Choroid plexus epithelial cell (primary cell): ENCODE data around the gene TIMP4.

Experiments used
- DNase-seq: peaks from one replicate; pipeline ENCODE4 v3.0.0-alpha.2; 2010; ENCODE audit warnings: low read depth
- H3K4me3 ChIP-seq: 2 replicates; pipeline ENCODE4 v1.5.1; 2011; ENCODE audit warnings: low read depth, mild to moderate bottlenecking, control low read depth, low read length, moderate library complexity
- CTCF ChIP-seq: conservative IDR thresholded peaks from 2 replicates; pipeline ENCODE4 v1.5.1; 2011; ENCODE audit warnings: low read depth, mild to moderate bottlenecking, control low read depth, inconsistent platforms, low read length, moderate library complexity

The TIMP4 gene

GRCh38 chr3:12150112-12150511 lies 8.6 kb downstream of the TIMP4 start:
- DNase-seq, result no peak
- no peak for TF ChIP-seq CTCF

GRCh38 chr3:12149029-12149428 lies 9.7 kb downstream of the TIMP4 start:
- H3K4me3 ChIP-seq, result no peak overlapping the region
- no peak for DNase-seq
- TF ChIP-seq CTCF, result no peak

More at GRCh38 chr3:12150112-12150511, 8.6 kb downstream of the TIMP4 start:
- H3K4me3 ChIP-seq, result no peak overlapping the region

GRCh38 chr3:12148183-12148940 lies 10.3 kb downstream of the TIMP4 start:
- no peak for TF ChIP-seq CTCF
- H3K4me3 ChIP-seq, result no peak overlapping the region
- peak; percentile 74 for DNase-seq

- no peak for DNase-seq
- no peak for TF ChIP-seq CTCF
- no peak overlapping the region for H3K4me3 ChIP-seq
Measured at GRCh38 chr3:12147049-12147780, 11.5 kb downstream of the TIMP4 start.

GRCh38 chr3:12143949-12144504 lies 14.7 kb downstream of the TIMP4 start:
- TF ChIP-seq CTCF, result no peak
- no peak overlapping the region for H3K4me3 ChIP-seq
- peak; percentile 95 for DNase-seq

GRCh38 chr3:12142476-12142875 lies 16.2 kb downstream of the TIMP4 start:
- no peak overlapping the region for H3K4me3 ChIP-seq
- TF ChIP-seq CTCF, result no peak
- DNase-seq, result no peak

GRCh38 chr3:12141350-12141749 lies 17.4 kb downstream of the TIMP4 start:
- no peak for DNase-seq
- no peak overlapping the region for H3K4me3 ChIP-seq
- no peak for TF ChIP-seq CTCF
